IPS-20b (cell line): ENCODE measurements around the gene GLIS2.

ENCODE experiments used
- H3K27ac ChIP-seq: one replicate; pipeline ENCODE4 v1.5.1; 2013; ENCODE audit warnings: low read length
- H3K27me3 ChIP-seq: 2 replicates; pipeline ENCODE4 v1.6.1; 2013; ENCODE audit warnings: mild to moderate bottlenecking, low read length, inconsistent platforms; ENCODE audit not compliant: insufficient read depth
- H3K36me3 ChIP-seq: 2 replicates; pipeline ENCODE4 v1.6.1; 2013; ENCODE audit warnings: low read depth, mild to moderate bottlenecking, inconsistent platforms, low read length, moderate library complexity; ENCODE audit not compliant: insufficient read depth
- H3K4me1 ChIP-seq: 2 replicates; pipeline ENCODE4 v1.6.1; 2013; ENCODE audit warnings: mild to moderate bottlenecking, control low read depth, inconsistent platforms, low read length, moderate library complexity; ENCODE audit not compliant: insufficient read depth
- H3K4me3 ChIP-seq: 2 replicates; pipeline ENCODE4 v1.5.1; 2013; ENCODE audit warnings: mild to moderate bottlenecking, low read length, inconsistent platforms
- H3K9ac ChIP-seq: 2 replicates; pipeline ENCODE4 v1.6.1; 2013; ENCODE audit warnings: low read depth, mild to moderate bottlenecking, inconsistent platforms, low read length, moderate library complexity
- H3K9me3 ChIP-seq: 2 replicates; pipeline ENCODE4 v1.6.1; 2013; ENCODE audit warnings: mild to moderate bottlenecking, low read depth, low read length, inconsistent platforms; ENCODE audit not compliant: insufficient read depth

Gene GLIS2

GRCh38 chr16:4385066-4385788 is 69.4 kb downstream of the GLIS2 start:
- H3K4me1 ChIP-seq: peaks cover 15% of the 10 kb centered on the region
- no peaks in the 10 kb centered on the region for H3K27me3 ChIP-seq
- no peaks in the 10 kb centered on the region for H3K9me3 ChIP-seq
- H3K36me3 ChIP-seq: peaks cover 5% of the 10 kb centered on the region; the same call in 1 of the 2 replicates
- H3K27ac ChIP-seq: no peak overlapping the region
- no peak overlapping the region for H3K4me3 ChIP-seq
- no peak overlapping the region for H3K9ac ChIP-seq

- Histone ChIP-seq H3K4me1 (peaks cover 19% of the 10 kb centered on the region), H3K36me3 (peaks cover 5% of the 10 kb centered on the region; the same call in 1 of the 2 replicates), H3K9ac (no peak overlapping the region), H3K27me3 (no peaks in the 10 kb centered on the region), H3K27ac (no peak overlapping the region), H3K9me3 (no peaks in the 10 kb centered on the region), H3K4me3 (no peak overlapping the region)
Observed at GRCh38 chr16:4385789-4386450, 70.1 kb downstream of the GLIS2 start.

- Histone ChIP-seq H3K9ac (no peak overlapping the region), H3K4me3 (no peak overlapping the region), H3K9me3 (no peaks in the 10 kb centered on the region), H3K4me1 (peaks cover 20% of the 10 kb centered on the region), H3K27me3 (no peaks in the 10 kb centered on the region), H3K36me3 (peaks cover 5% of the 10 kb centered on the region; the same call in 1 of the 2 replicates), H3K27ac (no peak overlapping the region)
Observed at GRCh38 chr16:4386451-4386805, 70.6 kb downstream of the GLIS2 start.

GRCh38 chr16:4386951-4387565 is 71.2 kb downstream of the GLIS2 start:
- H3K27me3 ChIP-seq: no peaks in the 10 kb centered on the region
- H3K27ac ChIP-seq: no peak overlapping the region
- no peak overlapping the region for H3K4me3 ChIP-seq
- no peak overlapping the region for H3K9ac ChIP-seq
- no peaks in the 10 kb centered on the region for H3K9me3 ChIP-seq
- peaks cover 5% of the 10 kb centered on the region; the same call in 1 of the 2 replicates for H3K36me3 ChIP-seq
- peaks cover 26% of the 10 kb centered on the region for H3K4me1 ChIP-seq

- Histone ChIP-seq H3K36me3 (peaks cover 3% of the 10 kb centered on the region; the same call in 1 of the 2 replicates), H3K4me1 (peaks cover 31% of the 10 kb centered on the region), H3K4me3 (no peak overlapping the region), H3K9me3 (no peaks in the 10 kb centered on the region), H3K27ac (no peak overlapping the region), H3K9ac (no peak overlapping the region), H3K27me3 (no peaks in the 10 kb centered on the region)
Observed at GRCh38 chr16:4387781-4388180, 71.9 kb downstream of the GLIS2 start.

GRCh38 chr16:4388271-4389021 is 72.6 kb downstream of the GLIS2 start:
- no peaks in the 10 kb centered on the region for H3K9me3 ChIP-seq
- no peak overlapping the region for H3K9ac ChIP-seq
- H3K4me1 ChIP-seq: peaks cover 38% of the 10 kb centered on the region
- no peaks in the 10 kb centered on the region for H3K27me3 ChIP-seq
- H3K27ac ChIP-seq: no peak overlapping the region
- H3K36me3 ChIP-seq: no peaks in the 10 kb centered on the region
- no peak overlapping the region for H3K4me3 ChIP-seq
